ENCODE measurements around the gene PTX4.

The PTX4 gene

DNA sequence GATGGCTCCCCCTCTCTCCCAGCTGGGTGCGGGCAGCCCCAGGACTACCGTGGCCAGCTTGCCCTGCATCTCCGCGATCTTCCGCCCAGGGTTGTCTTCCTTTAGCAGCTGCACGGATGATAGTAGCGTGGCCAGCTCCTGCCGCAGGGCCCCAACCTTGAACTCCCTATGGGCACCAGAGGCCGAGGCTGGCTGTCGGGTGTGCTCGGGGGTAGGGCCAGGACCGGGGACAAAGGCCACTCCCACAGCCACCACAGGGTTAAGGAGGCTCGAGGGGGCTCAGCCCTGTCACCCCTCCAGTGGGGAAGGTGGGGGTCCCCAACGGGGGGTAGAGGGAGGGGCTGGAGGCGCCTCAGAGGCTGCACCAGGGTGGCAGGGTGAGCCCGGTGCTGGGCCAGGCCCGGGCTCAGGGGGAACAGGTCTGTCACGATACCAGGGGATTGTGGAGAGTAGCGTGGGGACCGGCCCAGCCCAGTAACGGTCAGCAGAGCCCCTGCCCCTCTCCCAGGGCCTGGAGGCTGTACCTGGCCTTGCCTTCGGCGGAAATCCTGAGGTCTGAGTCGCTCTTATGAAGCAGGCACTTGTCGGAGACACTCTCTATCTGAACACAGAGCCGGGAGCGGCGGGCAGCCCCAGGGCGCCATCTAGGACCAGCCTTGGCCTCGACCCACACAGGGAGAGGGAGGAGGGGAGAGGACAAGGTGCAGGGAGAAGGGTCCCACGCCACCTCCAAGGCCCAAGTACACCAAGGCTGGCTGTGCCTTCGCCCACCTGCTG is 52.6 kb downstream of the PTX4 start:
- TF ChIP-seq, protein P1, sequence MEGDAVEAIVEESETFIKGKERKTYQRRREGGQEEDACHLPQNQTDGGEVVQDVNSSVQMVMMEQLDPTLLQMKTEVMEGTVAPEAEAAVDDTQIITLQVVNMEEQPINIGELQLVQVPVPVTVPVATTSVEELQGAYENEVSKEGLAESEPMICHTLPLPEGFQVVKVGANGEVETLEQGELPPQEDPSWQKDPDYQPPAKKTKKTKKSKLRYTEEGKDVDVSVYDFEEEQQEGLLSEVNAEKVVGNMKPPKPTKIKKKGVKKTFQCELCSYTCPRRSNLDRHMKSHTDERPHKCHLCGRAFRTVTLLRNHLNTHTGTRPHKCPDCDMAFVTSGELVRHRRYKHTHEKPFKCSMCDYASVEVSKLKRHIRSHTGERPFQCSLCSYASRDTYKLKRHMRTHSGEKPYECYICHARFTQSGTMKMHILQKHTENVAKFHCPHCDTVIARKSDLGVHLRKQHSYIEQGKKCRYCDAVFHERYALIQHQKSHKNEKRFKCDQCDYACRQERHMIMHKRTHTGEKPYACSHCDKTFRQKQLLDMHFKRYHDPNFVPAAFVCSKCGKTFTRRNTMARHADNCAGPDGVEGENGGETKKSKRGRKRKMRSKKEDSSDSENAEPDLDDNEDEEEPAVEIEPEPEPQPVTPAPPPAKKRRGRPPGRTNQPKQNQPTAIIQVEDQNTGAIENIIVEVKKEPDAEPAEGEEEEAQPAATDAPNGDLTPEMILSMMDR (IDR thresholded peaks at IDR 0.05; ENCODE audit: low read depth, low read length, missing control alignments): no peak
- H3K4me3 ChIP-seq (ENCODE audit: low read depth, low read length): no peak overlapping the region
- no peak for DNase-seq (ENCODE audit: low read depth)
